HepG2 (cell line): ENCODE results near the gene PATL1. TPM values are rescaled to one million over a fixed set of nuclear protein-coding genes. Genes with fewer than 3 reads are reported as not detected.
A peak's percentile ranks its signal among the peaks of the same experiment; 100 is the strongest.

ENCODE experiments used
- CHD4 ChIP-seq: fragments of 200-600 bp; sonication (generic); IDR thresholded peaks from 2 replicates; pipeline ENCODE4 v1.7.0; 2017; ENCODE audit warnings: mild to moderate bottlenecking, low read length, borderline replicate concordance
- FOXO1 ChIP-seq: sonication (generic); formaldehyde crosslinking; IDR thresholded peaks from 2 replicates; pipeline ENCODE4 v1.4.0; 2020; ENCODE audit warnings: missing genetic modification reagents
- HOXA3 ChIP-seq: sonication (generic); formaldehyde crosslinking; IDR thresholded peaks from 2 replicates; pipeline ENCODE4 v1.5.0; 2020; ENCODE audit warnings: missing genetic modification reagents
- KLF13 ChIP-seq: sonication (generic); formaldehyde crosslinking; IDR thresholded peaks from 2 replicates; pipeline ENCODE4 v1.4.0; 2020; ENCODE audit warnings: mild to moderate bottlenecking, missing genetic modification reagents
- MED1 ChIP-seq: sonication (generic); formaldehyde crosslinking; IDR thresholded peaks from 2 replicates; pipeline ENCODE4 v1.4.0; 2020; ENCODE audit warnings: missing genetic modification reagents
- MTA3 ChIP-seq: sonication (generic); formaldehyde crosslinking; IDR thresholded peaks from 2 replicates; pipeline ENCODE4 v1.4.0; 2020; ENCODE audit warnings: missing genetic modification reagents
- RBM22 ChIP-seq: fragments of 200-400 bp; formaldehyde crosslinking; optimal IDR thresholded peaks from 2 replicates; pipeline ENCODE3; 2017; ENCODE audit warnings: mild to moderate bottlenecking, low read length, moderate library complexity
- SMYD3 ChIP-seq: sonication (generic); formaldehyde crosslinking; IDR thresholded peaks from 2 replicates; pipeline ENCODE4 v1.8.1; 2023; ENCODE audit warnings: mild to moderate bottlenecking, missing genetic modification reagents
- ZBTB3 ChIP-seq: sonication (generic); formaldehyde crosslinking; IDR thresholded peaks from 2 replicates; pipeline ENCODE4 v1.4.0; 2020; ENCODE audit warnings: low read depth, mild to moderate bottlenecking, moderate library complexity, missing genetic modification reagents, borderline replicate concordance
- ZMYM2 ChIP-seq: sonication (generic); formaldehyde crosslinking; IDR thresholded peaks from 2 replicates; pipeline ENCODE4 v1.8.0; 2022; ENCODE audit warnings: mild to moderate bottlenecking, missing genetic modification reagents
- polyA plus RNA-seq, 8 experiments: library from polyadenylated mRNA; depleted of rRNA in 3 of 8; stranded (reverse) in 7 of 8; unstranded in 1 of 8; fragments of >200 nt; fragmentation: Illumina TruSeq in 4 of 8; extraction: Trizol in 4 of 8; gene quantifications; 2 replicates each; pipeline versions ENCODE4 v1.2.1 to v1.2.3, GENCODE V29; 2011 to 2016; ENCODE audit warnings: low read depth in 4 of 8, missing spikeins in 1 of 8, mixed read lengths in 1 of 8; ENCODE audit not compliant: insufficient read depth in 1 of 8
- total RNA-seq, 5 experiments: library from RNA; depleted of rRNA; stranded (reverse); fragments of >200 nt; fragmentation: Illumina TruSeq; extraction: Trizol; gene quantifications; 2 replicates each; pipeline ENCODE4 v1.2.3, GENCODE V29; 2016; ENCODE audit warnings: low read depth in 1 of 5
- TF ChIP-seq, protein P1 (sequence below): sonication (generic); formaldehyde crosslinking; IDR thresholded peaks from one replicate; pipeline ENCODE4 v1.5.1; 2020; ENCODE audit warnings: mild to moderate bottlenecking, missing genetic modification reagents; ENCODE audit errors: not compliant biosample characterization
- TF ChIP-seq, protein P2 (sequence below): sonication (generic); formaldehyde crosslinking; IDR thresholded peaks from 2 replicates; pipeline ENCODE4 v1.9.0; 2021; ENCODE audit warnings: missing genetic modification reagents, mild to moderate bottlenecking, borderline replicate concordance
- TF ChIP-seq, protein P3 (sequence below): IDR thresholded peaks from 2 replicates; pipeline ENCODE4 v1.6.1; 2016; ENCODE audit warnings: low read depth
- TF ChIP-seq, protein P4 (sequence below): sonication (generic); formaldehyde crosslinking; conservative IDR thresholded peaks from 2 replicates; pipeline ENCODE4 v1.4.0; 2020; ENCODE audit warnings: missing genetic modification reagents

Gene PATL1
- total and polyA plus RNA-seq, 2 of the 13 experiments (the other 11 are each of a cell fraction or from before 2014, with no cell fraction given) = 12.9 to 26.8 TPM

DNA sequence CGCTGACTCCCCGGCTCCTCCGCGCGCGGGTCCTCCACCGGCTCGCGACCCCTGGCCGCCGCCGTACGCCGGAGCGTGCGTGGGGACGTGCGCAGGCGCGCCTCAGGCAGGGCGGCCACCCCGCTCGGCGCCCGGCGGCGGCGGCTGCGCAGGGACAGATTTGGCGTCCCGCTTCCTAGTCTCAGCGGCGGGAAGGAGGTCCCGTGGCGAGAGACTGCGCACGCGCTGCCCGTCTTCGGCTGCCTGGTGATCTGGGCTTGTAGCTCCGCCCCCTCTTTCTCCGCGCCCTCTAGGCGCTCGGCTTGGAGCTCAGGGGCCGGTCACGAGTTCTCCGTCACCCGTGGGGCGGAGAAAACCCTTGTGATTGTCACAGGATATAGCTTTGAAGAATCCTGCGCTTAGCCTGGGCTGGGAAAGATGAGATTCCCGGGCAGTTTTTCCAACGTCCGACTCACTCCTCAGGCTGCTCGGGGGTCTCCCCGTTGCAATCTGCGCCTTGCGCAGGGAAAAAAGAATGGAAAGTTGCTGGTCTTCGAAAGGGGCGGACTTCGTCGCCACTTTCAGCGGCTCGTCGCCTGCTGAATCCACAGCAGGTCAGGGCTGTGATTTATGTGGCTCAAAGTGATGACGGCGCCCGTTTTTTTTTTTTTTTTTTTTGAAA lies at the start of gene PATL1 (continued):
- TF ChIP-seq, protein P1, sequence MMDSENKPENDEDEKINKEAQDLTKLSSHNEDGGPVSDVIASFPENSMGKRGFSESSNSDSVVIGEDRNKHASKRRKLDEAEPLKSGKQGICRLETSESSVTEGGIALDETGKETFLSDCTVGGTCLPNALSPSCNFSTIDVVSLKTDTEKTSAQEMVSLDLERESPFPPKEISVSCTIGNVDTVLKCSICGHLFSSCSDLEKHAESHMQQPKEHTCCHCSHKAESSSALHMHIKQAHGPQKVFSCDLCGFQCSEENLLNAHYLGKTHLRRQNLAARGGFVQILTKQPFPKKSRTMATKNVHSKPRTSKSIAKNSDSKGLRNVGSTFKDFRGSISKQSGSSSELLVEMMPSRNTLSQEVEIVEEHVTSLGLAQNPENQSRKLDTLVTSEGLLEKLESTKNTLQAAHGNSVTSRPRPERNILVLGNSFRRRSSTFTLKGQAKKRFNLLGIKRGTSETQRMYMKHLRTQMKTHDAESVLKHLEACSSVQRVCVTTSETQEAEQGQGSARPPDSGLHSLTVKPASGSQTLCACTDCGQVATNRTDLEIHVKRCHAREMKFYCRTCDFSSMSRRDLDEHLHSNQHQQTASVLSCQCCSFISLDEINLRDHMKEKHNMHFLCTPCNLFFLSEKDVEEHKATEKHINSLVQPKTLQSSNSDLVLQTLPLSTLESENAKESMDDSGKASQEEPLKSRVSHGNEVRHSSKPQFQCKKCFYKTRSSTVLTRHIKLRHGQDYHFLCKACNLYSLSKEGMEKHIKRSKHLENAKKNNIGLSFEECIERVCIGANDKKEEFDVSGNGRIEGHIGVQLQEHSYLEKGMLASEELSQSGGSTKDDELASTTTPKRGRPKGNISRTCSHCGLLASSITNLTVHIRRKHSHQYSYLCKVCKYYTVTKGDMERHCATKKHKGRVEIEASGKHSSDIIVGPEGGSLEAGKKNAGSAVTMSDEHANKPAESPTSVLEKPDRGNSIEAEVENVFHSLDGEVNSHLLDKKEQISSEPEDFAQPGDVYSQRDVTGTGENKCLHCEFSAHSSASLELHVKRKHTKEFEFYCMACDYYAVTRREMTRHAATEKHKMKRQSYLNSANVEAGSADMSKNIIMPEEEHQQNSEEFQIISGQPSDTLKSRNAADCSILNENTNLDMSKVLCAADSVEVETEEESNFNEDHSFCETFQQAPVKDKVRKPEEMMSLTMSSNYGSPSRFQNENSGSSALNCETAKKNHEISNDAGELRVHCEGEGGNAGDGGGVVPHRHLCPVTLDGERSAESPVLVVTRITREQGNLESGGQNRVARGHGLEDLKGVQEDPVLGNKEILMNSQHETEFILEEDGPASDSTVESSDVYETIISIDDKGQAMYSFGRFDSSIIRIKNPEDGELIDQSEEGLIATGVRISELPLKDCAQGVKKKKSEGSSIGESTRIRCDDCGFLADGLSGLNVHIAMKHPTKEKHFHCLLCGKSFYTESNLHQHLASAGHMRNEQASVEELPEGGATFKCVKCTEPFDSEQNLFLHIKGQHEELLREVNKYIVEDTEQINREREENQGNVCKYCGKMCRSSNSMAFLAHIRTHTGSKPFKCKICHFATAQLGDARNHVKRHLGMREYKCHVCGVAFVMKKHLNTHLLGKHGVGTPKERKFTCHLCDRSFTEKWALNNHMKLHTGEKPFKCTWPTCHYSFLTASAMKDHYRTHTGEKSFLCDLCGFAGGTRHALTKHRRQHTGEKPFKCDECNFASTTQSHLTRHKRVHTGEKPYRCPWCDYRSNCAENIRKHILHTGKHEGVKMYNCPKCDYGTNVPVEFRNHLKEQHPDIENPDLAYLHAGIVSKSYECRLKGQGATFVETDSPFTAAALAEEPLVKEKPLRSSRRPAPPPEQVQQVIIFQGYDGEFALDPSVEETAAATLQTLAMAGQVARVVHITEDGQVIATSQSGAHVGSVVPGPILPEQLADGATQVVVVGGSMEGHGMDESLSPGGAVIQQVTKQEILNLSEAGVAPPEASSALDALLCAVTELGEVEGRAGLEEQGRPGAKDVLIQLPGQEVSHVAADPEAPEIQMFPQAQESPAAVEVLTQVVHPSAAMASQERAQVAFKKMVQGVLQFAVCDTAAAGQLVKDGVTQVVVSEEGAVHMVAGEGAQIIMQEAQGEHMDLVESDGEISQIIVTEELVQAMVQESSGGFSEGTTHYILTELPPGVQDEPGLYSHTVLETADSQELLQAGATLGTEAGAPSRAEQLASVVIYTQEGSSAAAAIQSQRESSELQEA (CRISPR knock-in tag) = peak; percentile 76
- TF ChIP-seq MTA3 (CRISPR knock-in tag) = no peak
- no peak for TF ChIP-seq RBM22
- TF ChIP-seq, protein P2, sequence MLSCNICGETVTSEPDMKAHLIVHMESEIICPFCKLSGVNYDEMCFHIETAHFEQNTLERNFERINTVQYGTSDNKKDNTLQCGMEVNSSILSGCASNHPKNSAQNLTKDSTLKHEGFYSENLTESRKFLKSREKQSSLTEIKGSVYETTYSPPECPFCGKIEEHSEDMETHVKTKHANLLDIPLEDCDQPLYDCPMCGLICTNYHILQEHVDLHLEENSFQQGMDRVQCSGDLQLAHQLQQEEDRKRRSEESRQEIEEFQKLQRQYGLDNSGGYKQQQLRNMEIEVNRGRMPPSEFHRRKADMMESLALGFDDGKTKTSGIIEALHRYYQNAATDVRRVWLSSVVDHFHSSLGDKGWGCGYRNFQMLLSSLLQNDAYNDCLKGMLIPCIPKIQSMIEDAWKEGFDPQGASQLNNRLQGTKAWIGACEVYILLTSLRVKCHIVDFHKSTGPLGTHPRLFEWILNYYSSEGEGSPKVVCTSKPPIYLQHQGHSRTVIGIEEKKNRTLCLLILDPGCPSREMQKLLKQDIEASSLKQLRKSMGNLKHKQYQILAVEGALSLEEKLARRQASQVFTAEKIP = no peak
- TF ChIP-seq ZBTB3 (CRISPR knock-in tag) = no peak
- TF ChIP-seq, protein P3, sequence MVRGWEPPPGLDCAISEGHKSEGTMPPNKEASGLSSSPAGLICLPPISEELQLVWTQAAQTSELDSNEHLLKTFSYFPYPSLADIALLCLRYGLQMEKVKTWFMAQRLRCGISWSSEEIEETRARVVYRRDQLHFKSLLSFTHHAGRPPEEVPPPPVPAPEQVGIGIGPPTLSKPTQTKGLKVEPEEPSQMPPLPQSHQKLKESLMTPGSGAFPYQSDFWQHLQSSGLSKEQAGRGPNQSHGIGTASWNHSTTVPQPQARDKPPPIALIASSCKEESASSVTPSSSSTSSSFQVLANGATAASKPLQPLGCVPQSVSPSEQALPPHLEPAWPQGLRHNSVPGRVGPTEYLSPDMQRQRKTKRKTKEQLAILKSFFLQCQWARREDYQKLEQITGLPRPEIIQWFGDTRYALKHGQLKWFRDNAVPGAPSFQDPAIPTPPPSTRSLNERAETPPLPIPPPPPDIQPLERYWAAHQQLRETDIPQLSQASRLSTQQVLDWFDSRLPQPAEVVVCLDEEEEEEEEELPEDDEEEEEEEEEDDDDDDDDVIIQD (CRISPR knock-in tag) = 0 out of 2 replicates have a peak, but pooled peaks have one; percentile 29
- peak; percentile 50 for TF ChIP-seq MED1
- TF ChIP-seq ZMYM2 (CRISPR knock-in tag) = no peak
- no peak for TF ChIP-seq SMYD3
- TF ChIP-seq CHD4 = no peak
- TF ChIP-seq HOXA3 = peak; percentile 49
- TF ChIP-seq FOXO1 (CRISPR knock-in tag) = no peak
- 0 out of 2 replicates have a peak, but pooled peaks have one; percentile 8 for TF ChIP-seq KLF13 (CRISPR knock-in tag)
- TF ChIP-seq, protein P4, sequence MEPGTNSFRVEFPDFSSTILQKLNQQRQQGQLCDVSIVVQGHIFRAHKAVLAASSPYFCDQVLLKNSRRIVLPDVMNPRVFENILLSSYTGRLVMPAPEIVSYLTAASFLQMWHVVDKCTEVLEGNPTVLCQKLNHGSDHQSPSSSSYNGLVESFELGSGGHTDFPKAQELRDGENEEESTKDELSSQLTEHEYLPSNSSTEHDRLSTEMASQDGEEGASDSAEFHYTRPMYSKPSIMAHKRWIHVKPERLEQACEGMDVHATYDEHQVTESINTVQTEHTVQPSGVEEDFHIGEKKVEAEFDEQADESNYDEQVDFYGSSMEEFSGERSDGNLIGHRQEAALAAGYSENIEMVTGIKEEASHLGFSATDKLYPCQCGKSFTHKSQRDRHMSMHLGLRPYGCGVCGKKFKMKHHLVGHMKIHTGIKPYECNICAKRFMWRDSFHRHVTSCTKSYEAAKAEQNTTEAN (CRISPR knock-in tag) = no peak
